NCI-H748 treated with DMSO at 0.1 percent for 48 hours (cell line): ENCODE measurements around the gene SLC1A7.

Experiments
- DNase-seq: peaks from one replicate; lab custom pipeline; 2025; lab: John Stamatoyannopoulos, UW

SLC1A7 gene

DNA sequence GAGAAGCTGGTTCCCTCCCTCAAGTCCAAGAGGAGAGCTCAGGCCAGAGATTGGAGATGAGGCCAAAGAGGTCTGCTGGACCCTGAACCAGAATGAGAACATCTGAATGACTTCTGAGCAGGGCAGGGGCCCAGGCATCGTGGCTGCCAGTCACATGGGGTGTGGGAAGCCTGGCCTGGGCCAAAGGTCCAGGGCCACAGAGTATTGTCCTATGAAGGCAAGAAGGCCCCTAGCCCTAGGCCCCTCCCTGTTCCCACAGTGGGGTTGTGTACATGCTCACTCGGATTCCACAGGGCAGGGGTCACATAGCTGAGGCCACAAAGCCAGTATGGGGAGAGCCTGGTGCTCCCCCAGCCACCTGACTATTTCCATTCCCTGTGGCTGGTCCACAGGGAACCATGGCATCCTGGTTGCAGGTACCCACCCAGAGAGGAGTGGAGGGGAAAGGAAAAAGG lies 18.5 kb upstream of the SLC1A7 start:
- no peak for DNase-seq

DNA sequence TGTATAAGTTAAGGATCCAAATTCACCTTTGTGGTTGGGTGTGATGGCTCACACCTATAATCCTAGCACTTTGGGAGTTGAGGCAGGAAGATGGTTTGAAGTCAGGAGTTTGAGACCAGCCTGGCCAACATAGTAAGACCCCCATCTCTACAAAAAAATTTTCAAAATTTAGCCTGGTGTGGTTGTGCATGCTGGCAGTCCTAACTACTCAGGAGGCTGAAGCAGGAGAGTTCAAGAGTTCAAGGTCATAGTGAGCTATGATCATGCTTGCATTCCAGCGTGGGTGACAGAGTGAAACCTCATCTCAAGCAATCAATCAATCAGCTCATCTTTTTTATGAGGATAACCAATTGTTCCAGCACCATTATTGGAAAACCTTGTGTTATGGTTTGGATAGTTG lies 16.5 kb upstream of the SLC1A7 start:
- no peak for DNase-seq

DNA sequence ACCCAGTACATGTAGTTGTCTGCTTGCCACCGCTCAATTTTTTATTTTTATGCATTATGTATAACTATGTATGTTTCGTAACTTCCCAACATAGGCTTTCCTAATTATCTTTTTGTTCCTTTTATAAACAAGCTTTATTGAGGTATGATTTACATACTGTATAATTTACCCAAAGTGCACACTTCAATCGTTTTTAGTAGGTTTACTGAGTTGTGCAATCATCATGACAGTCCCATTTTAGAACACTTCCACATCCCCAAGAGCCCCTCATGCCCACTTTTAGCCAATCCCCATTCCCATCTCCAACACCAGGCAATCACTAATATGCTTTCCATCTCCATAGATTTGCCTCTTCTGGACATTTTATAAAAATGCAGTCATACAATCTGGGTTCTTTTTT lies 14.3 kb upstream of the SLC1A7 start:
- no peak for DNase-seq

DNA sequence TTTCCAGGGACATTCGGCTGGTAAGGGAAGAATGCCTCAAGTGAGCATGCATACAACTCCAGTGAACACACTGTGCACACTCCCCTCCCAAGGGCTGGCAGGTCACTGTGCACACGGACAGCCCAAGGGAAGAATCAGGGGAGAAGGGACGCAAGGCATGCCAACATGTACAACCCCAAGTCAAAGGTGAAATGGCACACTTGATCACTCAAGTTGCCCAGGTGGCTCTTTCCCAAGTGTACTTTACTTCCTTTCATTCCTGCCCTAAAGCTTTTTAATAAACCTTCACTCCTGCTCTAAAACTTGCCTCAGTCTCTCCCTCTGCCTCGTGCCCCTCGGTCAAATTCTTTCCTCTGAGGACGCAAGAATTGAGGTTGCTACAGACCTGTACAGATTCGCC lies 13.5 kb upstream of the SLC1A7 start:
- DNase-seq, result no peak

DNA sequence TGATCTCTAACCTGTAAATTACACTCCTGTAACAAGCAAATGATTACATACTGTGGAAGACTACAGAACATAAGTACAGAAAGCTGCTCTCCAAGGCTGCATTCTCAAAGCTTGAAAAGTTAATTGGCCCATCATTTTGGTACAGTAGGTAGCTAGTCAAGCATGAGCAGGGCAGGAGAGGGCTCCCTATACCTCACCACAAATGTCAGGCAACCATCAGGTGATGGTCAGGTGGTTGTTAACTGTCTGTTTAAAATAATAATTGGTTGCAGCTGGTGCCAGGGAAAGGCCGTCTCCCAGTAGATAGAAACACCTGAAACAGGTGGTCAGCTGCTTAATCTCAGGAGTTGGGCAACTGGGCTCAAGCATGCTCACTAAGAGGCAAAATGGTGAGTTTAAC lies 13.1 kb upstream of the SLC1A7 start:
- DNase-seq, result no peak

DNA sequence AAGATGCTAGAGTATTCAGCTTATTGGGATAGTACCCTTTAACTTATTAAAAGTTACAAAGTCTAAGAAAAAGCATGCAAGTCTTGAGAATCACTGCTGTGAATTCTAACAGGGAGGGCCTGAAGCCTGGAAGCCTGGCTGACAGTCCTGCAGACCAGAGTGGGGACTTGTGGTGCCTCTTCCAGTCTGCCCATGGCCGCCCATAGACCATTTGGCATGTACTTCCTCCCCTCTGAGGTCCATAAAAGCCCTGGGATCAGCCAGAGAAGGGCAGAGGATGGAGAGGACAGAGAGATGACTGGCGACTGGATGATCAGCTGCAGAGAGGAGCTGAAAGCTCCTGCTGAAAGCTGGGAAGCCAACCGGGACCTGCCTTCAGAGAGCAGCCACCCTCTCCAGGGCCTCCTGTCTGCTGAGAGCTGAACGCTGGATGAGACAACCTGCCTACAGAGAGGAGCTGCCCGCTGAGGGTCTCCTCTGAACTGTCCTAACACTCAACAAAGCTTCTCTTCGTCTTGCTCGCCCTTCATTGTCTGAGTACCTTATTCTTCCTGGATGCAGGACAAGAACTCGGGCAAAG lies 12.5 kb upstream of the SLC1A7 start:
- DNase-seq, result no peak

DNA sequence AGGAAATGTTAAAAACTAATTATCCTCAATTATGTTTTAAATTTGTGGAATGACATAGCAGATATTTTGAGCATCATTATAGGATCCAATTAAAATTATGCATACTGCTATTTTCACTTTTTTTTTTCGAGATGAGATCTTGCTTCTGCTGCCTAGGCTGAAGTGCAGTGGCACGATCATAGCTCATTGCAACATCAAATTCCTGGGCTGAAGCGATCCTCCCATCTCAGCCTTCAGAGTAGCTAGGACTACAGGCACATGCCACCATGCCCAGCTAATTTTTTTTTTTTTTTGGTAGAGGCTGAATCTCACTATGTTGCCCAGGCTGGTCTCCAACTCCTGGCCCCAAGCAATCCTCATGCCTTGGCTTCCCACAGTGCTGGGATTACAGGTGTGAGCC lies 11.3 kb upstream of the SLC1A7 start:
- no peak for DNase-seq

DNA sequence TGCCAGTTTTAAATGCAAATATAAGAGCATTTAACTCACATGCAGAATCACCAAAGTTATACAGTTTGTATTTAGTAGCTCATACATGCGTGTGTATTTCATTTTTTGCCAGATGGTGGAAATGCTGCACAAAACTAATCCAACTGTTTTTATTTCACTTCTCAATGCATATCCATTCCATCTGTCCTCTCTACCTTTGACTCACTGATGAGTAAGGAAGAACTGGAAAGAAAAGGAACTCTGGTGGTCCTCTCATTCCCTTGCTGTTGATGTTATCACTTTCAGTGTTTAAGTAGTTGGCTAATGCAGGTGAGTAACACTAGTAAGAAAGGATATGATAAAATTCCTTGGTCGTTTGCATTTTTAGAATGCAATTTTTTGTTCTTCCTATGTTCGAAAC lies 5.7 kb upstream of the SLC1A7 start:
- no peak for DNase-seq

DNA sequence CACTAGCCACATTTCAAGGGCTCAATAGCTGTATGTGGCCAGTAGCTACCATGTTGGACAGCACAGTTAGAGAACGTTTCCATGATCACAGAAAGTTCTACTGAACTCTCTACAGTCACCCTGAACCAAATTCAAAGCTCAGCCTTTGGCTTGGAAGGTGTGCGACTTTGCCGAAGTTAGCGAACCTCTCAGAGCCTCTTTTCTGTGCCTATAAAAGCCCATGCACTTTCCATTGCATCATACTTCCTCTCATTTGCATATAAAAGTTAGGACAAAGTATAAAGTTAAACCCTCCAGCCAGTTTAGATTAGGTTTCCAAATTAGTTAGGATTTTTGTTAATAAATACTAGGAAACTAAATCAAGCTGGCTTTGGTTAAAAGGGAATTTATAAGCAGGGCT lies 4.7 kb upstream of the SLC1A7 start:
- no peak for DNase-seq

DNA sequence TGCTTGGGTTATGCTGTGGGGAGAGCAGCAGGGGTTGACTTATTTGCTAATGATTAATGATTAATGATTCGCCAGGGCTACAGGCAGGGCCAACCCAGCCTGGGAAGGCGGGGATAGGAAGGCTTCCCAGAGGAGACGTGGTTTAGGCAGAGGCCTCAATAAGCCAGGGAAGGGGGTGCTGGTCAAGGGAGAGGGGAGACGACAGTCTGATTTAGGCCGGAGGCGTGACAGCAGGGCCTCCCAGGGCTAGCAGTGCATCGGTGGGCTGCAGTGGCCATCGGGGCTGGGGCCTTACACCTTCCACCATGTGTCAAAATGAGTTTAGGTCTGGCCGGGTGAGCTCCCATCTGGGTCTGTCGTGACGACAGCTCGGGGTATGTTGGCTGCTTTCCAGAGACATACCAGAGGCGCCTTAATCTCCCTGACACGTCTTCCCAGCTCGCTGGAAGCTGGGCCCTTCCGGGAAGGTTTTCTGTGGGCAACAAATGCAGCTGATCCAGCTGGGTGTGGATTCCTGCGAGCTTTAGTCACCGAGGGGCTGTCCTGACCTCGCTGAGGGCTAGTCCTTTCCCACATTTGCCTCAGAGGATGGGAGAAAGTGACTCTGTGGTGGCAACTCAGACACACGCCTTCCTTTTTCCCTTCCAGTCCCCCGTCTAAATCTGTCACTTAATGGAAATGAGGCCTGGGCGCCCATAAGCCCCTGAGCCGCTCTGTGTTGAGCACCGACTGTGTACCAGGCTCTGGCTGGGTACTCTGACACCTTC lies 3.7 kb upstream of the SLC1A7 start:
- DNase-seq, result no peak

DNA sequence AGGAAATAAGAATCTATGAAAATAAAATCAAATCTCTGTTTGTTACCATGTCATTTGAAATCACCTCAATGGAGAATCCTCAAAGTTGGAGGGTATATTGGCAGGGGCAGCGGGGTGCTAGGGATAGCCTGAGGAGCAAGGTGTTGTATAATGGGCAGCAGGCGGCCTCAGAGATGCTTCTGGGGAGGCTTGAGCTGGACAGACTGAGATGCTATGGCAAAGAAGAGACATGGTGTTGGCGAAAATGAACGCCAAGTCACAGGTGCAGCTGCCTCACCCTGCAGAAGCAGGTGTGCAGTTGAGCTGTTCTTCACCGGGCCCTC lies 3.1 kb upstream of the SLC1A7 start:
- DNase-seq, result no peak

DNA sequence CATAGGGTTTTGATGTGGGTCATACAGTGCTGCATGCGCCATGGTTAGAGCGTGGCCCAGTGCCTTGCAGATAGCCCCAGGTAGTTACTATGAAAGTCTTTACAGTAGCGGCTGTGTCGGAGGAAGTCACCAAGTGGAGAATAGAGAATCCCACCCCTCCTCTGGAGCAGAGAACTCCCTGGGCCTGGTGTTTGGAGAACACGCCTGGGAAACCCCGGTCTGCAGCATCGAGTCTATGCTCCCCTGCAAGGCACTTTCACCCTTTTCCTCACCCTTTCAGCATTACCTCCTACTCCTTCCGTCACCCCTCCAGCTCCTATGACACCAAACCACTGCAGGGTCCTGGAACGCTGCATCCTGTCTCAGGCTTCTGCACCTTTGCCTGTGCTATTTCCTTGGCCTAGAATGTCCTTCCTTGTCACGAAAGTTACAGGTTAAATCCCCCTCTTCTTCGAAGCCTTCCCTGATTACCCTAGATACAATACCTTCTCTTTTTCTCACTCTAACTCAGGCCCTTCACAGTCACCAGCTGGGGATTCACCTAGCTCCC lies 2.7 kb upstream of the SLC1A7 start:
- no peak for DNase-seq

DNA sequence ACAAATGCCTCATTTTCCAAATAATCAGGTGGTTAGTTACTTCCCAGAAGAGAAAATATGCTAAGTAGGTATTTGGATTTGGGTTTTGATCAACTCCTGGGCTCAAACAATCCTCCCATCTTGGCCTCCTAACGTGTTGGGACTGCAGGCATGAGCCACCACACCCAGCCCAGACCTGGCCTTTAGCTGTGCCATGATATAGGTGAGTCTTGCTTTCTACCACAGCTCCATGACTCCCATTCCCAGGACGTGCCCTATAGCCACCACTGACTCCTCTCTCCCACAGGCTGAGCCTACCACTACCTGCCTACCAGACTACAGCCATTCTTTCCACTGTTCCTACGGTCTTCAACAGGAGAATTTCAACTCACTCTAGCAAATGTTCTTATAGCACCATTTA lies 1.8 kb upstream of the SLC1A7 start:
- DNase-seq, result no peak

DNA sequence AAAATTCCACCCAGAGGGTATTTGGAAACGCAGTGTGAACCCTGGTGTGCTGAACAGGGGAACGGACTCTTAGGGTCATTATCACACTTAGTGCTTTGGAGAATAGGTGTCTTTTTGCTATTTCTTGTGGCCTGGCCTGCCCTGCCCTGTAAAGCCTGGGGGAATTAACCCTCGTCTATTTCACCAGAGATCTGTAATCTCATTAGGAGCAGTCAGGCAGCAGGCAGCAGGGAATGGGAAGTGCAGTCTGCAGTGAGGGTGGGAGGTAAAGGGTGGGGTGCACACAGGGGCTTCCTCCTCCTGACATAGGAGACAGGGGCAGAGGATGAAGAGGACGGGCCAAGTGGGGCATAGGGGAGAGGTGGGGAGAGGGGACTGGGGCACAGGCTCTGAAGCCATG lies 1.1 kb upstream of the SLC1A7 start:
- DNase-seq, result no peak

DNA sequence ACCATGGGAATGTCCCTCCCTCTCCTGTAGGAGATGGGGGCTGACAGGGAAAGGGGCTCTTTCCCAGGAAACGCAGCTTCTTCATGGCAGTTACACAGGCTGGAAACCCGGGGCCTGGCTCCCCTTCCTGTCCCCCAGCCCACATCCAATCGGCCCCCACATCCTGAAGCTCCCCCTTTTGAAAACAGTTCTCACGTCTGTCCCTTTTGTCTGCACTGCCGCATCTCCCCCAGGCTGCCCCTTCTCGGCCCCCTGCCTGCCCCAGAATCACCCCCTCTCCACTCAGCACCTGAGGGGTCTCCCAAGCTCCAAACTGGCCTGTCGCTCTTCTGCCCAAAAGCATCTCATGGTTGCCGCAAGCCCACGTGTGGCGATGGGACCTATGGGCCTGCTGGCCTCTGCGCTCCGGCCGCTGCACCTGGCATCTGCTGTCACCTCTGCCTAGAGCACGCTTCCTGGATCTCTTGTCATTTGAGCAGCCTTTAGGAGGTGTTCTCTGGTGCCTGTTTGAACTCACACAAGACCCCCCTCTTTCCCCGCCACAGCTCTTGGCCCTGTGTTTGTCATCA lies 867 bp downstream of the SLC1A7 start:
- no peak for DNase-seq

DNA sequence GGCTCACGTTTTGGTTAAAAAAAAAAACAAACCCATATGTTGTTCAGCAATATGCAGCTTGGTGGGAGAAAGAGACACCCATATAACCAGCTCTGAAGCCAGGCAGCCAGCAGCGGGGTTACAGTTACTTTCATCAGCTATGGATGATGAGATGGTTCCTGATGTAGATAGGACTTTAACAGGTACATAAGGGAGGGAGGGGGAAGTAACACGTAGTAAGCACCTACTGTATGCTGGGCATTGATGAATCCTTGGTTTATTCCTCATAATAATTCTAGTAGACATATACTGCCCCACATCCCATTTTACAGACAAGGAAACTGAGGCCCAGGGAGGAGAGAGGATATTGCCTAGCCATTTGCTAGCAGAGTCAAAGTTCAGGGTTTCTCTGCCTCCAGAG lies 2.0 kb downstream of the SLC1A7 start:
- DNase-seq, result no peak

DNA sequence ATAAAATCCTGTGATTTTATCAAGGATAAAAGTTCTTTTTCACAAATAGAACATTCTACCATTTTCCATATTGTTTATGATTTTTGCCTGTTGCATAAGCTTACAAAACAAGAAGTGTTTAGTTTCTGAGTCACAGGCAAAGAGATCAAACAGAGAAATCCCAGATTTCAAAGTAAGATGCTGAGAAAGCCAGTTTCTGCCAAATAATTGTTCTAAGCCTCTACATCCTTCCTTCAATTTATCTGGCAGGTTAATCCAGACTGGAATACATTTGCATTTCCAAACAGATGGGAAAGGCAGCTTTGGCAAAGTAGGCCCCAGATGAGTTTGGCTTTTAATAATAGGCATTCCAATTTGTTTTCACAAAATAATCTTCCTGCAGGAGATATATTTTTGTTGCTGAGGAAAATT lies 2.5 kb downstream of the SLC1A7 start:
- no peak for DNase-seq

DNA sequence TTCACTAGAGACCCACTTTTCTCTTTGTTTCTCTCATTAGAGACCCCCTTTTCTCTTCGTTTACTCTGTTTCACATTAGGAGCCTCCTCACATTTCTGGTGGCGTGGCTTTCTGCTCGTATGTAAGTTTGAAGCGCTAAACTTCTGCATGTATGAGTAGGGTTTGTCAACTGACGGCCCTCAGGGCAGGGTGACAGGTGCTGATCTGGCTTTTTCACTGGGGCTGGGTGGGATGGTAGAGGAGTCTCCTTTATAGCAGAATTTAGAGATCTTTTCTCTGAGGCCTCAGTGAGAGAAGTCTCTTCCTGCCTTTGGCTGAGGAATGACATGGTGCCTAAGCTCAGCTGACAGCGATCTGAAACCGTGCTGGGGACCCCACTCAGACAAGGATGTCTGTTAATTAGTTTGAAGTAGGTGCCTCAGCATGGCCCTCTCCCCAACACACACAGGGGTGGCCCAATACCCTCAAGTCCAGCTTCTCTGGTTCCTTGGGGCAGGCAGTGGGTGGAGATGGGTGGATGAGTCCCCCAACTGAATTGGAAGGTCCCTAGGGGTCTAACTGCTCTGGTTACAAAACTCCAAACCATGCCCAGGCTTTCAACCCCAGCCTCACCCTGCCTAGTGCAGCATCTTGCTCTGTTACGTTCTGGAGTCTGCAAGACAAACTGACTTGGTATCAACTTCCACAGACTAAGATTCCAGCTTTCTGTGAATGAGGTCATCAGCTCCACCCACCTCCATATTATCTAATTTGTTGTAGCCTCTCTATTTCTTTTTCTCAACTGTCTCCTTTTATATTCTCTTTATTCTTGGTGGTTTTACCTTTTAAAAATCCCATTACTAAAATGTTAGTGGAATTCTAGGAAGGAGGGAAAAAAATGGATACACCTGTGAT lies 3.2 kb downstream of the SLC1A7 start:
- no peak for DNase-seq

DNA sequence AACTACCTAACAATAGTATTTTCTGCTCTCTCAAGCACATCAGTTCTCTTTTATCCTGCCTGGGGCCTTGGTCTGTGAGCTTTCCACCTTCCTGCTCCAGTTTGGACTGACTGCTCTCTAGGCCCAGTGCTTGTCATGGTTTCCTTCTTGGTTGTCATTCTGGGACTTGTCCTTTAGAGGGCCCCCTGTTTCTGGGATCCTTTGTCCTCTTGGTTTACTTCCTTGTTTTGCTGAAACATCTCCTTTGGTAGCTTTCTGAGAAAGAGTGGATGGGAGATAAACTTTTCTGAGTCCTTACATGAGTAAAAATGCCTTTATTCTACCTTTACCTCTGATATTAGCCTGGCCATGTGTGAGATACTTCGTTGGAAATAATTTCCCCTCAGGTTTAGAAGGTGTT lies 4.7 kb downstream of the SLC1A7 start:
- no peak for DNase-seq

DNA sequence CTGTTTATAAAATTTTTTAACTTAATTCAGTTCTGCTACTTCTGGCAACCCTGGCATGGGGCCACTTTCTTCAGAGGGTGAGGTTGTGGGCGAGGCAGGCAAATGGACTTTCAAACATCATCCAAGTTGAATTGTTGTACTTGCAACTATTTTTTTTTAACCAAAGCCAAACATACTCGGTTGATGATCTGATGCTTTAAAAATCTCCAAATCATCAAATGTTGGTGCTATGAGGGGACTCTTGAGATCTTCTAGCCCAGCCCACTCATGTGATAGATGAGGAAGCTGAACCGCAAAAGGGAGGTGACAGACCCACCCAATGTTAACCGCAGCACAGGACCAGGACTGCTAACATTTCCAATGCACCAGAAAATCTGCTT lies 6.7 kb downstream of the SLC1A7 start:
- DNase-seq, result no peak

DNA sequence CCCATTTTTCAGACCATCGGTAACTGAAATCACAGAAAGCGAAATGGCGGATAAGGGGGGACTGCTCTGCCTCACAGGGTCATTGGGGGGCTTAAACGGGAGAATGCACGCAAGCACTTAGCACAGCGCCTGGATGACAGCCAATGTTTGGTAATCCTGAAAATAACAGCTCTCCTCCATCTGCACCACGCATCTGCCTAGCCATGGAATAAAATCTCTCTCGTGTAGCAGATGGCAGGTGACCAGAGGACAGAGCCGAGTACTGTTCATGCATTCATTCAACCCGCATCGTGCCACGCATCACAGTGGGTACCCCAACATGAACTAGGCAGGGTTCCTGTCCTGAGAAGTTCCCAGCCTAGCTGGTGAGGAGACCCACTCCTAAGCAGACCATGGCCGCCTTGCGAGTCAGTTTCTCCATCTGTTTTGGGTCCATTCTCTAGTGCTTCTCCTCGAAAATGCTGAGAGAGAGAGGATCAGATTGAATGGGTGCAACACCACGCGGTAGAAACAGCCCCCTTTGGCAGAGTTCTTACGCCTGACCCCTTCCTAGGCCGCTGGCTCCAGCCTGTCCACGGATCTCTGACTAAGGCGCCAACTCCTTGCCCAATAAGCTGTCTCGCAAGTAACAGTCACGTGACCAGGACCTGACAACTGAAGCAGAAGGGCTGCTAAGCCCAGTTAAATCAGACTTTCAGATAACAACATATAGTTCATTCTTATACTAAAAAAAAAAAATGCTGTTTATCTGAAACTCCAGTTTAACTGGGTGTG lies 7.3 kb downstream of the SLC1A7 start:
- no peak for DNase-seq

DNA sequence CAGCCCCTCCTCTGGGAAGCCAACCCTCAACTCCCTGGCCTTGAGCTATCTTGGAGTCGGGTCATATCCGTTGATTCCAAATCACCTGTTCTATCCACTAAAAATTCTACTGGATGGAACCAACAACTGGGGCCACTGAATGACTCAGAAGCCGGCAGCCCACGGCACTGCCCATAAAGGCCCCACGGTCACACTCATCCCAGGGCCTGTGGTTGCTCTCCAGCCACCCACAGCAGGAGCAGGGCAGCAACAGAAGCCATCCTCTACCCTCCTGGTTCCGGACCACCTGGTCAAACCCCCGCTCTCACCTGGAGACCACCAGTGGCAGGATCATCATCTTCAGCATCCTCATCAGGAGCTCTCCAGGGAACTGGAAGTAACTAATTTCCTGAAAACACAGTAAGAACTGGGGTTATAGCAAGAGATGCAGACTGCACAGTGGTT lies 8.4 kb downstream of the SLC1A7 start:
- no peak for DNase-seq
